Measurements from ENCODE around the gene AJUBA.

- no peak for TF ChIP-seq CTCF (IDR thresholded peaks at IDR 0.05; ENCODE audit: low read depth, low read length)
- TF ChIP-seq EZH2phosphoT487 (IDR thresholded peaks at IDR 0.05; ENCODE audit: low read depth) = no peak
Observed at GRCh38 chr14:22982477-22983245, at the start of gene AJUBA.
